Caco-2 (cell line): ENCODE data around the gene C14orf180. TPM values are rescaled to one million over a fixed set of nuclear protein-coding genes. Genes with fewer than 3 reads are reported as not detected.

Source experiments
- BruUV-seq: library from RNA; stranded (reverse); fragments of 400-500 nt; replicated peaks from 2 replicates; lab custom pipeline; 2021; lab: Mats Ljungman, UMichigan
- CTCF ChIA-PET: fragments of 300-600 bp; sonication (Branson Sonifier 250); formaldehyde crosslinking; loops from one replicate; lab custom pipeline; 2022; ENCODE audit warnings: antibody characterized with exemption; lab: Charles Lee
- POLR2A ChIA-PET: fragments of 300-600 bp; sonication (Branson Sonifier 250); formaldehyde crosslinking; loops from one replicate; lab custom pipeline; 2022; ENCODE audit warnings: antibody characterized with exemption; lab: Charles Lee
- DNase-seq, 2 experiments: peaks; one replicate each; pipeline versions ENCODE4 v3.0.0 to v3.0.0-alpha.2; 2020 to 2022
- H3K27me3 ChIP-seq: replicated peaks from 2 replicates; pipeline ENCODE4 v1.6.0; 2011; ENCODE audit warnings: low read length; ENCODE audit not compliant: control insufficient read depth, insufficient read depth
- H3K36me3 ChIP-seq: 2 replicates; pipeline ENCODE4 v1.5.1; 2011; ENCODE audit warnings: low read length; ENCODE audit not compliant: control insufficient read depth, insufficient read depth
- H3K4me1 ChIP-seq: fragments of 250-450 bp; sonication (Bioruptor Pico); 2 replicates; pipeline ENCODE4 v1.5.1; 2020; ENCODE audit warnings: mild to moderate bottlenecking
- H3K4me3 ChIP-seq: 2 replicates; pipeline ENCODE4 v1.5.1; 2011; ENCODE audit warnings: low read depth, mild to moderate bottlenecking, control low read depth, low read length
- H3K9me3 ChIP-seq: fragments of 250-450 bp; sonication (Bioruptor Pico); 2 replicates; pipeline ENCODE4 v1.5.1; 2020; ENCODE audit warnings: mild to moderate bottlenecking, moderate library complexity
- H3K27ac Mint-ChIP-seq: one replicate; pipeline ENCODE4 v1.8.0; 2022; ENCODE audit warnings: mixed read lengths; ENCODE audit not compliant: unreplicated experiment
- H3K27me3 Mint-ChIP-seq: one replicate; pipeline ENCODE4 v1.8.0; 2022; ENCODE audit warnings: mixed read lengths; ENCODE audit not compliant: insufficient read depth, unreplicated experiment
- H3K36me3 Mint-ChIP-seq: one replicate; pipeline ENCODE4 v1.8.0; 2022; ENCODE audit warnings: mild to moderate bottlenecking, mixed read lengths; ENCODE audit not compliant: insufficient read depth, unreplicated experiment
- H3K4me1 Mint-ChIP-seq: one replicate; pipeline ENCODE4 v1.8.0; 2022; ENCODE audit warnings: low read depth, mixed read lengths; ENCODE audit not compliant: unreplicated experiment
- H3K4me3 Mint-ChIP-seq: one replicate; pipeline ENCODE4 v1.8.0; 2022; ENCODE audit warnings: mild to moderate bottlenecking, moderate library complexity, mixed read lengths; ENCODE audit not compliant: unreplicated experiment
- H3K9me3 Mint-ChIP-seq: one replicate; pipeline ENCODE4 v1.8.0; 2022; ENCODE audit warnings: mixed read lengths; ENCODE audit not compliant: unreplicated experiment
- CTCF ChIP-seq, 2 experiments: fragments of 200-600 bp in 1 of 2; IDR thresholded peaks; 1 replicate in 1 of 2; 2 replicates in 1 of 2; pipeline versions ENCODE4 v1.5.1 to v1.8.0; 2011 to 2022; ENCODE audit warnings: antibody characterized with exemption in 1 of 2, control low read depth in 1 of 2, inconsistent platforms in 1 of 2, low read depth in 1 of 2, low read length in 1 of 2, mild to moderate bottlenecking in 1 of 2, moderate library complexity in 1 of 2; ENCODE audit not compliant: insufficient read depth in 1 of 2, severe bottlenecking in 1 of 2, unreplicated experiment in 1 of 2
- intact Hi-C: fragments of 100-400 bp; cut with micrococcal nuclease; formaldehyde crosslinking; loops from one replicate; pipeline ENCODE4 v1.10.0; 2022; ENCODE audit not compliant: unreplicated experiment
- total RNA-seq: library from RNA; stranded (reverse); gene quantifications from 2 replicates; pipeline ENCODE4 v1.2.3, GENCODE V29; 2022

The C14orf180 gene
- total RNA-seq, 1 experiment from 2014 or later, result not detected

DNA sequence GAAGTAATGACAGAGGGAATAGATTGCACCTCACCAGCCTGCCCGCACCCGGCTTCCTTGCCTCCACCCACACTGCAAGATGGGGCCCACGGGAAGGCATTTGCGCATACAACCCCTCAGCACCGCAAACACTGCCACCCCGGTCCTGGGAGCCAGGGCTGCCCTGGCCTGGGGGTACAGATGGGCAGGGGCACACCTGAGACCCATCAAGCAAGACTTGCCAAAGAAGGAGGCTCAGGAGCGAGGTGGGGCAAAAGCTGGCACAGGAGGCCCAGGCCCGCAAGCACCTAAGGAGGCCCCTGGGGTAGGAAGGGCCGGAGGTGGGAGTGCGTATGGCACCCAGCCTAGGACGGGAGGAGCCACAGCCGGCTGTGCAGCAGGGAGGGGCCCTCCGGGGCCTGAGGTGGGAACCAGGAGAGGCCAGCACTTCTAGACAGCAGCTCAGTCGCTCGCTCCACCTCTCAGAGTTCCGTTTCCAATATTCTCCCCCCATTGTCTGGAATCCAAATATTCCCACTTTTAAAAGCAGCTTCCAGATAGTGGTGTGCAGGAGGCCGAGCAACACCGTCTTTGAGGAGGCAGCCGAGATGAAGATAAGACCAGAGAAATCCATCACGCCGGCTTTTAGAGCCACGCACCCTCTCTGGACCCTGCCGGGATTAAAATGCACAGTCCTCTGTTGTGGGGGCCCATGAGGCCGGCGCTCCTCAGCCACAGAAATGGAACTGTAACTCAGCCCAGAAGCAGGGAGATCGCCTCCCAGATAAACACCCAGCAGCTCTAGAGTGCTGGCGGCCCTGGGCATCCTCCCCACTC is 12.2 kb upstream of the C14orf180 start:
- H3K27ac Mint-ChIP-seq, result no peak overlapping the region
- no peaks in the 10 kb centered on the region for H3K4me1 Mint-ChIP-seq
- no peak for TF ChIP-seq CTCF (IDR thresholded peaks at IDR 0.05; ENCODE audit: insufficient read depth in 1 of 2, low read depth in 1 of 2, low read length in 1 of 2, severe bottlenecking in 1 of 2, unreplicated experiment in 1 of 2)
- BruUV-seq, result no TSS peak
- DNase-seq, result no peak
- H3K4me3 ChIP-seq, result no peak overlapping the region
- POLR2A ChIA-PET, result no interaction called here
- H3K36me3 ChIP-seq, result no peaks in the 10 kb centered on the region
- H3K4me3 Mint-ChIP-seq, result no peak overlapping the region
- H3K9me3 ChIP-seq, result no peaks in the 10 kb centered on the region
- H3K27me3 Mint-ChIP-seq, result peaks cover 8% of the 10 kb centered on the region
- H3K4me1 ChIP-seq, result peaks cover 3% of the 10 kb centered on the region
- intact Hi-C loops, result no loop called here
- CTCF ChIA-PET, result interaction anchor here (0.5 to 0.6 kb wide), 2 partner anchors 27 to 490 kb away, joined by 3 read pairs; no protein-coding TSS in a partner anchor
- H3K36me3 Mint-ChIP-seq, result no peaks in the 10 kb centered on the region
- no peaks in the 10 kb centered on the region for H3K9me3 Mint-ChIP-seq
- H3K27me3 ChIP-seq, result 0 out of 2 replicates have a peak, but pooled peaks cover 1% of the 10 kb centered on the region

GRCh38 chr14:104567957-104568225 is 11.7 kb upstream of the C14orf180 start:
- ChIA-PET POLR2A (no interaction called here), CTCF (no interaction called here)
- TF ChIP-seq CTCF (IDR thresholded peaks at IDR 0.05; ENCODE audit: insufficient read depth in 1 of 2, low read depth in 1 of 2, low read length in 1 of 2, severe bottlenecking in 1 of 2, unreplicated experiment in 1 of 2), result no peak
- BruUV-seq, result no TSS peak
- no peaks in the 10 kb centered on the region for H3K36me3 Mint-ChIP-seq
- H3K9me3 ChIP-seq, result no peaks in the 10 kb centered on the region
- H3K9me3 Mint-ChIP-seq, result no peaks in the 10 kb centered on the region
- DNase-seq, result no peak
- H3K4me3 ChIP-seq, result no peak overlapping the region
- H3K4me1 ChIP-seq, result peaks cover 3% of the 10 kb centered on the region
- no peaks in the 10 kb centered on the region for H3K36me3 ChIP-seq
- H3K4me1 Mint-ChIP-seq, result no peaks in the 10 kb centered on the region
- H3K27me3 Mint-ChIP-seq, result peaks cover 8% of the 10 kb centered on the region
- 0 out of 2 replicates have a peak, but pooled peaks cover 1% of the 10 kb centered on the region for H3K27me3 ChIP-seq
- intact Hi-C loops, result no loop called here
- H3K4me3 Mint-ChIP-seq, result no peak overlapping the region
- H3K27ac Mint-ChIP-seq, result no peak overlapping the region

DNA sequence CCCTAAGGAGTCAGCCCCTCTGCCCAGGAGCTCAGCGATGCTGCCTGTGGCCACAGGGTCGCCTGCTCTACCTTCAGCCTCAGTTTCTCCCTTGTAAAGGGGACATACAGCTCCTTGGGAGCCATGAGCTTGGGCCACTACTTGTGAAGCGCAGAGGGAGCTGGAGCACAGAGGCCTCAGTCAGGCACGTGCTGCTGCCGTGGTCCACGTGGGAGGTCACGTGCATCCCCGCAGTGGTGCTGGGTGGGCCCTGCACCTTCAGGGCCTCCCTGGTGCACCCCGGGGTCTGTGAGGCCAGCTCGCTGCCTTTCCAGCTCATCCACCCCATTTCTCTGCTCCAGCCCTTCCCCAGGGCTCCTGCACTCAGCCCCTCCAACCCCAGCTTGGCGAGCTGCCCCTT is 10.9 kb upstream of the C14orf180 start:
- no TSS peak for BruUV-seq
- Mint-ChIP-seq H3K4me1 (no peaks in the 10 kb centered on the region), H3K36me3 (no peaks in the 10 kb centered on the region), H3K4me3 (no peak overlapping the region), H3K27me3 (peaks cover 8% of the 10 kb centered on the region), H3K9me3 (no peaks in the 10 kb centered on the region), H3K27ac (no peak overlapping the region)
- Histone ChIP-seq H3K9me3 (no peaks in the 10 kb centered on the region), H3K4me3 (no peak overlapping the region), H3K36me3 (no peaks in the 10 kb centered on the region), H3K4me1 (peaks cover 3% of the 10 kb centered on the region), H3K27me3 (0 out of 2 replicates have a peak, but pooled peaks cover 1% of the 10 kb centered on the region)
- no peak for DNase-seq
- TF ChIP-seq CTCF (IDR thresholded peaks at IDR 0.05; ENCODE audit: insufficient read depth in 1 of 2, low read depth in 1 of 2, low read length in 1 of 2, severe bottlenecking in 1 of 2, unreplicated experiment in 1 of 2), result no peak
- intact Hi-C loops, result no loop called here
- CTCF ChIA-PET, result no interaction called here
- POLR2A ChIA-PET, result no interaction called here
